Glutamatergic neuron (in vitro differentiated cells): ENCODE data around the gene NISCH. TPM values are rescaled to one million over a fixed set of nuclear protein-coding genes. Genes with fewer than 3 reads are reported as not detected.
A peak's percentile ranks its signal among the peaks of the same experiment; 100 is the strongest.

Experiments
- DNase-seq: peaks from one replicate; pipeline ENCODE4 v3.0.0; 2022
- H3K27ac Mint-ChIP-seq: one replicate; pipeline ENCODE4 v1.8.0; 2020; ENCODE audit warnings: mild to moderate bottlenecking, mixed read lengths, inconsistent platforms; ENCODE audit not compliant: unreplicated experiment
- H3K27me3 Mint-ChIP-seq: one replicate; pipeline ENCODE4 v1.8.0; 2020; ENCODE audit warnings: mild to moderate bottlenecking, moderate library complexity, mixed read lengths, inconsistent platforms; ENCODE audit not compliant: unreplicated experiment
- H3K36me3 Mint-ChIP-seq: one replicate; pipeline ENCODE4 v1.8.0; 2020; ENCODE audit warnings: mild to moderate bottlenecking, mixed read lengths, inconsistent platforms; ENCODE audit not compliant: unreplicated experiment
- H3K4me1 Mint-ChIP-seq: one replicate; pipeline ENCODE4 v1.8.0; 2020; ENCODE audit warnings: mild to moderate bottlenecking, low read depth, mixed read lengths, inconsistent platforms; ENCODE audit not compliant: unreplicated experiment
- H3K4me3 Mint-ChIP-seq: one replicate; pipeline ENCODE4 v1.8.0; 2020; ENCODE audit warnings: mild to moderate bottlenecking, mixed read lengths, inconsistent platforms; ENCODE audit not compliant: unreplicated experiment
- H3K9me3 Mint-ChIP-seq: one replicate; pipeline ENCODE4 v1.8.0; 2020; ENCODE audit warnings: mild to moderate bottlenecking, moderate library complexity, mixed read lengths, inconsistent platforms; ENCODE audit not compliant: unreplicated experiment
- total RNA-seq: library from RNA; stranded (reverse); fragmentation: NEBNext Ultra II Directional; extraction: Animal tissue kit (Norgen Biotek cat#: 25700); gene quantifications from one replicate; pipeline ENCODE4 v1.2.1, GENCODE V29; 2021; ENCODE audit not compliant: unreplicated experiment
- TF ChIP-seq, protein P1 (sequence below): fragments of 200-600 bp; sonication (generic); IDR thresholded peaks from one replicate; pipeline ENCODE4 v1.5.0; 2021; ENCODE audit not compliant: partially characterized antibody, unreplicated experiment

The NISCH gene
- total RNA-seq, 1 donor from 2014 or later, result 280 TPM

GRCh38 chr3:52452570-52453221, 2.7 kb upstream of the NISCH start:
- H3K9me3 Mint-ChIP-seq, result peaks cover 11% of the 10 kb centered on the region
- no peak for DNase-seq
- TF ChIP-seq, protein P1, sequence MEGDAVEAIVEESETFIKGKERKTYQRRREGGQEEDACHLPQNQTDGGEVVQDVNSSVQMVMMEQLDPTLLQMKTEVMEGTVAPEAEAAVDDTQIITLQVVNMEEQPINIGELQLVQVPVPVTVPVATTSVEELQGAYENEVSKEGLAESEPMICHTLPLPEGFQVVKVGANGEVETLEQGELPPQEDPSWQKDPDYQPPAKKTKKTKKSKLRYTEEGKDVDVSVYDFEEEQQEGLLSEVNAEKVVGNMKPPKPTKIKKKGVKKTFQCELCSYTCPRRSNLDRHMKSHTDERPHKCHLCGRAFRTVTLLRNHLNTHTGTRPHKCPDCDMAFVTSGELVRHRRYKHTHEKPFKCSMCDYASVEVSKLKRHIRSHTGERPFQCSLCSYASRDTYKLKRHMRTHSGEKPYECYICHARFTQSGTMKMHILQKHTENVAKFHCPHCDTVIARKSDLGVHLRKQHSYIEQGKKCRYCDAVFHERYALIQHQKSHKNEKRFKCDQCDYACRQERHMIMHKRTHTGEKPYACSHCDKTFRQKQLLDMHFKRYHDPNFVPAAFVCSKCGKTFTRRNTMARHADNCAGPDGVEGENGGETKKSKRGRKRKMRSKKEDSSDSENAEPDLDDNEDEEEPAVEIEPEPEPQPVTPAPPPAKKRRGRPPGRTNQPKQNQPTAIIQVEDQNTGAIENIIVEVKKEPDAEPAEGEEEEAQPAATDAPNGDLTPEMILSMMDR, result no peak
- H3K27ac Mint-ChIP-seq, result no peak overlapping the region
- H3K36me3 Mint-ChIP-seq, result peaks cover 4% of the 10 kb centered on the region
- H3K27me3 Mint-ChIP-seq, result peaks cover 14% of the 10 kb centered on the region
- H3K4me3 Mint-ChIP-seq, result no peak overlapping the region
- H3K4me1 Mint-ChIP-seq, result peaks cover 20% of the 10 kb centered on the region

DNA sequence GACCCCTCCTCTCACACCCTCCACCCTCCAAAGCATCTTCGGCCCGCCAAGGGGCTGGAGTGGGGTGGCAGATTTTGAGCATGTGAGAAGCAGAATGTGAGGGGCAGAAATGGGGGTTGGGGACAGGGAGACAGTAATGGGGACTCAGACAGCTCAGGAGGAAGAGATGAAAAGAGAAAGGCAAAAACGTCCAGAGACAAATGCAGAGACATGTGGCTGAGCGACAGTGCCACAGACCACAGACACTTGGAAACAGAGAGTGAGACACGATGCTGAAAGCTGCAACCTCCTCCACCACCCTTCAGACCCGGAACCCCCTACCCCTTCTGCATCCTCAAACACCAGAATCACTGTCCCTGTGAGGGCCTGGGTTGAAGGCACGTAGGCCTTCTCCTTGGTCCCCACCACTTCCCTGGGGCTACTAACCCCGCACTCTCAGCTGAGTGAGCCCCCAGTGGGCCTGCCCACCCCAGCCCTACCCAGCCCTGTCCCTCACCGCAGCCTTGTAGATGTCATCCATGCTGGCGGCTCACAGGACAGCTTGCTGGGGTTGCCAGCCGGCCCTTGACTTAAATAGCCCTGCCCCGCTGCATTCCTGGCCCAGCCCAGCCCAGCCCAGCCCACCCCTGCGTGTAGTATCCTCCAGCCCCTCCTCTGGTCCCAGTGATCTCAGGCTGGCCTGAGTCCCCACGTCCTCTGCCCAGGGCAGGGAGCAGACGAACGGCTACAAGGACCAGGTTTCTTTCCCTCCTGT, 1.7 kb upstream of the NISCH start, which contains the start of gene TNNC1:
TNNC1 (minus strand) TSS at position 546 of the 754 bp plus-strand sequence; CDS start at position 520, 26 bp downstream.
- H3K4me3 Mint-ChIP-seq, result peak within 1 kb of the TSS; percentile 83
- TF ChIP-seq, protein P1, result no peak
- no peak for DNase-seq
- peaks cover 4% of the 10 kb centered on the region for H3K36me3 Mint-ChIP-seq
- peaks cover 24% of the 10 kb centered on the region for H3K4me1 Mint-ChIP-seq
- peak within 1 kb of the TSS; percentile 85 for H3K27ac Mint-ChIP-seq
- peaks cover 11% of the 10 kb centered on the region for H3K9me3 Mint-ChIP-seq
- peaks cover 14% of the 10 kb centered on the region for H3K27me3 Mint-ChIP-seq

DNA sequence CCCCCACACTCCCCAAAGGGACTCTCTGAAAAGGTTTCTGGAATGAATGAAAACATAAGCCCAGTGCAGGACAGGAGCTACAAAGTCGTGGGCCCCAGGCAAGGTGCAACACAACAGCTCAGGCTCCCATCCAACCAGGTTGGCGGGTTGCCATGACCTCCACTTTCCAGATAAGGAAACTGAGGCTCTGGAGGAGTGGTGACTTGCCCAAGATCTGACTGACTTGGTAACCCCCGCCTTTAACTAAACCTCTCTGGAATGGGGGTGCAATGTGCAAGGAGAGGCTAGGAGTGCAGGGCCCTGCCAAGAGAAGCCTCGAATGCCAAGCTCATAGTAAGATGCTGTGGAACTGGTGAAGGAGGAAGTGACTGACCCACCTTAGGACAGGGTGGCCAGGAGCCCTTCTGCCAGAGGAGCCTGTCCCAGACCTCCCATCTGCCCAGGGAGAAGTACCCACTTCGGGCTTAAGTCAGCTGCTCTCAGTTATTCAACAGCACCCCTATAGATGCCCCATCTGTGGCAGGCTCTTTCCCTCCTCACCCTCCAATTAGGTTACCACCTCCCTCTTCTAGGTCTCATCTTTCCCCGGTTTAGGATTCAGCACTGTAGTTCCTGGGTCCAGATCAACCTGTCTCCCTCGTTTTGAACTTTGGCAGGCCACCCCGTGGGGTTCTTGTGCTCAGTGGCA, 1.0 kb upstream of the NISCH start:
- TF ChIP-seq, protein P1, result no peak
- H3K9me3 Mint-ChIP-seq, result peaks cover 11% of the 10 kb centered on the region
- peaks cover 10% of the 10 kb centered on the region for H3K27me3 Mint-ChIP-seq
- peaks cover 24% of the 10 kb centered on the region for H3K4me1 Mint-ChIP-seq
- peak overlapping the region; percentile 85 for H3K27ac Mint-ChIP-seq
- peaks cover 4% of the 10 kb centered on the region for H3K36me3 Mint-ChIP-seq
- DNase-seq, result no peak
- peak overlapping the region; percentile 83 for H3K4me3 Mint-ChIP-seq

DNA sequence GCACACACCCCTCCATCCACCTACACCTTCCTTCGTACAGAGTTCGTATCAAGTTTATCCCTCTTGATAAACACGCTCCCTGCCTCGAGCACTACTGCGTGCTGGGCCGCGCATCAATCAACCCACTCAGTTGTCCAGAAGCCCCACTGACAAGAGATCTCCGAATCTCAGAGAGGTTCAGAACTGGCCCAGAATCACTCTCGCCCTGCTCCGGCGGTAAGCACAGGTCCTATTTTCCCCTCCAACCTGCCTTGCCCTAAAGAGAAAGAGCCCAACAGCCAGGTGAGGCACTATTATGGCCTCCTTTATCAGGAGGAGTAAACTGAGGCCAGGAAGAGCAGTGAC, 494 bp upstream of the NISCH start:
- DNase-seq, result no peak
- Mint-ChIP-seq H3K9me3 (peaks cover 11% of the 10 kb centered on the region), H3K36me3 (peaks cover 4% of the 10 kb centered on the region), H3K27me3 (peaks cover 10% of the 10 kb centered on the region), H3K27ac (peak overlapping the region; percentile 85), H3K4me3 (peak overlapping the region; percentile 83), H3K4me1 (peaks cover 24% of the 10 kb centered on the region)
- TF ChIP-seq, protein P1, result no peak
